Activated CD4-positive, alpha-beta T cell treated with anti-CD3 and anti-CD28 coated beads for 1 hour (primary cell): ENCODE data around the gene PEMT.

Source experiments
- DNase-seq: peaks from one replicate; pipeline ENCODE4 v3.0.0-alpha.2; 2020

Gene PEMT

GRCh38 chr17:17511881-17512858 lies 79.3 kb downstream of the PEMT start:
- DNase-seq: no peak

- no peak for DNase-seq
These were observed 80.2 kb downstream of the PEMT start for GRCh38 chr17:17511293-17511741.

- DNase-seq: no peak
These were observed 80.8 kb downstream of the PEMT start for GRCh38 chr17:17510456-17511292.

- DNase-seq: no peak
These were observed 81.7 kb downstream of the PEMT start for GRCh38 chr17:17509601-17510425.

- no peak for DNase-seq
These were observed 82.6 kb downstream of the PEMT start for GRCh38 chr17:17508646-17509591.

GRCh38 chr17:17508019-17508535 lies 83.4 kb downstream of the PEMT start:
- DNase-seq: no peak

GRCh38 chr17:17507465-17508011 lies 84.0 kb downstream of the PEMT start:
- no peak for DNase-seq

GRCh38 chr17:17506893-17507464 lies 84.5 kb downstream of the PEMT start:
- DNase-seq: no peak

GRCh38 chr17:17506181-17506741 lies 85.2 kb downstream of the PEMT start:
- DNase-seq: no peak

- no peak for DNase-seq
These were observed 85.8 kb downstream of the PEMT start for GRCh38 chr17:17505610-17506171.

- DNase-seq: no peak
These were observed 86.4 kb downstream of the PEMT start for GRCh38 chr17:17505151-17505550.

GRCh38 chr17:17504341-17505140 lies 87.0 kb downstream of the PEMT start:
- no peak for DNase-seq

GRCh38 chr17:17503566-17504130 lies 87.9 kb downstream of the PEMT start:
- DNase-seq: no peak

GRCh38 chr17:17502741-17503565 lies 88.6 kb downstream of the PEMT start:
- DNase-seq: no peak

- DNase-seq: no peak
These were observed 90.4 kb downstream of the PEMT start for GRCh38 chr17:17500999-17501605.

GRCh38 chr17:17499402-17500145 lies 91.9 kb downstream of the PEMT start:
- DNase-seq: no peak
